ENCODE data around the gene FMN2. TPM values are rescaled to one million over a fixed set of nuclear protein-coding genes. Genes with fewer than 3 reads are reported as not detected.
"Not testable (repeated sequence)": the region's sequence is repeated elsewhere in the genome, so short reads cannot be mapped to it uniquely, and the experiment has no call there.

Gene FMN2
- total and polyA plus RNA-seq, 9 donors: 0.60 to 10.1 (median 2.5) TPM

GRCh38 chr1:240319998-240320397 lies 228.3 kb downstream of the FMN2 start:
- WGBS, 3 donors: 95 to 97% (median 96%) methylated on average over 3 of the region's 3 CpGs

DNA sequence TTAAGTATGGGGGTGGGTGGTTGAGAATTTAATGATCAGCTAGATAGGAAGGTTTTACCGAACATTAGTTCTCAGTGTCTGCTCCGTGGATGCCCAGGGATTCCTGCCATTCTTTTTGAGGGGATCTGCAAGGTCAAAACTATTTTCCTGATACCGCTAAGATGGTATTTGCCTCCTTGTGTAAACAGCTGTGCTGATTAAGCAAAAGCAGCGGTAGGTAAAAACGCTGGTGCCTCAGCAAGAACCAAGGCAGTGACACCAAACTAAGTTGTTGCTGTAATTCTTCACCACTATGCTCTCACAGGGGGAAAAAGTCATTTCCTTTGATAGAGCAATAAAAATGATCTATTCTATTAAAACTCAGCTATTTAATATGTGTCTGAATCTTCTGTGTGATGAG lies 229.0 kb downstream of the FMN2 start:
- Histone ChIP-seq H3K9me3 (no peaks in the 10 kb centered on the region), H3K27me3 (no peaks in the 10 kb centered on the region), H3K4me1 (ENCODE audit: insufficient read depth) (no peaks in the 10 kb centered on the region), H3K4me3 (no peak overlapping the region), H3K27ac (no peak overlapping the region), H3K36me3 (no peaks in the 10 kb centered on the region)
- intact Hi-C loops (cut with DNase I): no loop called here
- no peak for DNase-seq
- 59 to 80% (median 70%) methylated on average over 5 of the region's 5 CpGs for WGBS, 3 donors
- TF ChIP-seq POLR2A (IDR thresholded peaks at IDR 0.05) (no peak), CTCF (IDR thresholded peaks at IDR 0.05) (no peak), EP300 (IDR thresholded peaks at IDR 0.05) (no peak)

More at GRCh38 chr1:240319998-240320397, 228.3 kb downstream of the FMN2 start:
- no peak for DNase-seq
- H3K27ac ChIP-seq: no peak overlapping the region
- intact Hi-C loops (cut with DNase I): loop anchor here in 1 of 4 donors (10.0 kb wide), 1 partner anchor 295 kb away; the partner anchor contains the start of gene GREM2
- H3K4me3 ChIP-seq: no peak overlapping the region
- H3K36me3 ChIP-seq: no peaks in the 10 kb centered on the region
- H3K9me3 ChIP-seq: no peaks in the 10 kb centered on the region
- no peaks in the 10 kb centered on the region for H3K4me1 ChIP-seq (ENCODE audit: insufficient read depth)
- H3K27me3 ChIP-seq: no peaks in the 10 kb centered on the region
- TF ChIP-seq EP300 (IDR thresholded peaks at IDR 0.05) (no peak), POLR2A (IDR thresholded peaks at IDR 0.05) (no peak), CTCF (IDR thresholded peaks at IDR 0.05) (no peak)

DNA sequence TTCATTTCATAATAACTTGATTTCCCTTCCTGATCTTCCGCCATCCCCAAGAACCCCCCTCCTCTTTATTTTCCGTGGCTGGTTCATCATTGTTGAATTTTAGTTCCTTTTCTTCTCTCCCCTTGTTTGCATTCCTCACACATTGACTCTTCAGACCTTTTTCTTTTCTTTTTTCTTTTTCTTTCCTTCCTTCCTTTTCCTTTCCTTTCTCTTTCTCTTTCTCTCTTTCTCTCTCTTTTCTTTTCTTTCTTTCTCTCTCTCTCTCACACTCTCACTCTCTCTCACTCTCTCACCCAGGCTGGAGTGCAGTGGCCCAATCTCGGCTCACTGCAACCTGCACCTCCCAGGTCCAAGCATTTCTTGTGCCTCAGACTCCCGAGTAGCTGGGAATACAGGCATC lies 231.3 kb downstream of the FMN2 start:
- Histone ChIP-seq H3K4me3 (no peak overlapping the region), H3K4me1 (ENCODE audit: insufficient read depth) (no peaks in the 10 kb centered on the region), H3K36me3 (no peaks in the 10 kb centered on the region), H3K27ac (no peak overlapping the region), H3K9me3 (no peaks in the 10 kb centered on the region), H3K27me3 (no peaks in the 10 kb centered on the region)
- WGBS, 3 donors: 80 to 88% (median 81%) methylated on average over 4 of the region's 4 CpGs
- no peak for DNase-seq
- TF ChIP-seq CTCF (IDR thresholded peaks at IDR 0.05): no peak
- TF ChIP-seq POLR2A (IDR thresholded peaks at IDR 0.05): no peak
- intact Hi-C loops (cut with DNase I): no loop called here

DNA sequence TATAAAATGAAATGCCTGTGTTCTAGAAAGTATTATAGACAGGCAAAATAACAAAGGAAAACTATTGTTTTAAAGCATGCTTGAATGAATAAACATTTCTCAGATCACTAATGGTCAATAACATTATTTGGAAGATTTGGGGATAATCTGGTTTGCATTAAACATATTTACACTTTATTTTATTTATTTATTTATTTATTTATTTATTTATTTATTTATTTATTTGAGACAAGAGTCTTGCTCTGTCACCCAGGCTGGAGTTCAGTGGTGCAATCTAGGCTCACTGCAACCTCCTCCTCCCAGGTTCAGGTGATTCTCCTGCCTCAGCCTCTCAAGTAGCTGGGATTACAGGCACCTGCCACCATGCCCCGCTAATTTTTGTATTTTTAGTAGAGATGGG lies 236.7 kb downstream of the FMN2 start:
- H3K9me3 ChIP-seq; H3K4me1 ChIP-seq (ENCODE audit: insufficient read depth); H3K27ac ChIP-seq; intact Hi-C loops (cut with DNase I); DNase-seq; H3K27me3 ChIP-seq; H3K36me3 ChIP-seq; H3K4me3 ChIP-seq: not testable (repeated sequence)
- 93 to 100% (median 96%) methylated on average over 1 of the region's 1 CpG for WGBS, 3 donors

- peaks cover 2% of the 10 kb centered on the region for H3K4me1 ChIP-seq (ENCODE audit: insufficient read depth)
- WGBS, 3 donors: 8 to 24% (median 9%) methylated on average over 6 of the region's 6 CpGs
- H3K27me3 ChIP-seq: no peaks in the 10 kb centered on the region
- intact Hi-C loops (cut with DNase I): no loop called here
- no peak for TF ChIP-seq CTCF (IDR thresholded peaks at IDR 0.05)
- TF ChIP-seq POLR2A (IDR thresholded peaks at IDR 0.05): no peak
- no peak overlapping the region for H3K27ac ChIP-seq
- H3K9me3 ChIP-seq: no peaks in the 10 kb centered on the region
- DNase-seq: peak in 4 of 5 donors; percentile 16 to 62 (median 45)
- no peaks in the 10 kb centered on the region for H3K36me3 ChIP-seq
- no peak overlapping the region for H3K4me3 ChIP-seq
Measured at GRCh38 chr1:240329443-240329842, 237.8 kb downstream of the FMN2 start.
